CD4-positive, alpha-beta T cell treated with Interleukin-4 for 1 hour (primary cell): ENCODE data around the gene SLC9A9.
"Not testable (repeated sequence)": the region's sequence is repeated elsewhere in the genome, so short reads cannot be mapped to it uniquely, and the experiment has no call there.

Experiments
- DNase-seq, 2 donors: peaks; one replicate each; pipeline ENCODE4 v3.0.0-alpha.2; 2020 to 2022

The SLC9A9 gene

DNA sequence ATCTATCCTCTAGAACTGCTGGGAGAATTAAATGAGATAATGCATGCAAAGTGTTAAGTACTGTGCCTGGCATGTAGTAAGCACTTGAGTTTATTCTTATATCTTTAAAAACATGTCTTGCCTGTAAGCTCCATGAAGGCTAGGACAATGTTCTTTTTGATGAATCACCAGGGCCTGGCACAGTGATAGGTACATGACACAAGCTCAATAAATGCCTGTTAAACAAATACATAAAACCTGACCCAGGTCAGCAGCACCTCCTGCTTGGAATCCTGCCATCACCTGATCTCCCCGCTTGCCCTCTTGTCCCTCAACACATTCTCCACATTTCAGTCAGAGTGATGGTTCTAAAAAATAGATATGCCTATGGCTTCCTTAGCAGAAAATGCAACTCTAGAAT is 541.9 kb downstream of the SLC9A9 start:
- no peak for DNase-seq

DNA sequence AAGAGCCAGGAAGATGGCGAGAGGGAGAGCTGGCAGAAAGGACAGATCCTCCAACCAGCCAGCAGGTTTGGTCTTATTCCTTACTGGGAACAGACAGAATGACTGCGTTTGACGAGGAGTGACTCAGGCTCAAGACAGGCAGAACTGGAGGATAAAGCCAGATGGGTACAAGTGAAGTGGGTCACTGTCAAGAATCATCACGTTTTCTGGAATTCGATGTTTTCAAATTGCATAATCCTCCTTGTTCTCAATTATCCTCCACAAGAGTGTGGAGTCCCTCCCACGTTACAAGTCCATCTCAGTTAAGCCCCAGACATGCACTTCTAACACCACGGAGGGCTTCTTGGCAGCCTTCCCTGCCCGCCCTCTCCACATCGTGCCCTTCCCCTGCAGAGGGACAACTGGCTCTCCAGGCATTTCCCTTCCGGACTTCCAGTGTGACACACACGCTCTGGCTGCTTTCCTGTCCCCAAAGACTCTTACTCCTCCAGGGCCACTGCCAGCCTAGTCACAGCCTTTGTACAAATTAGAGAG is 545.6 kb downstream of the SLC9A9 start:
- no peak for DNase-seq

DNA sequence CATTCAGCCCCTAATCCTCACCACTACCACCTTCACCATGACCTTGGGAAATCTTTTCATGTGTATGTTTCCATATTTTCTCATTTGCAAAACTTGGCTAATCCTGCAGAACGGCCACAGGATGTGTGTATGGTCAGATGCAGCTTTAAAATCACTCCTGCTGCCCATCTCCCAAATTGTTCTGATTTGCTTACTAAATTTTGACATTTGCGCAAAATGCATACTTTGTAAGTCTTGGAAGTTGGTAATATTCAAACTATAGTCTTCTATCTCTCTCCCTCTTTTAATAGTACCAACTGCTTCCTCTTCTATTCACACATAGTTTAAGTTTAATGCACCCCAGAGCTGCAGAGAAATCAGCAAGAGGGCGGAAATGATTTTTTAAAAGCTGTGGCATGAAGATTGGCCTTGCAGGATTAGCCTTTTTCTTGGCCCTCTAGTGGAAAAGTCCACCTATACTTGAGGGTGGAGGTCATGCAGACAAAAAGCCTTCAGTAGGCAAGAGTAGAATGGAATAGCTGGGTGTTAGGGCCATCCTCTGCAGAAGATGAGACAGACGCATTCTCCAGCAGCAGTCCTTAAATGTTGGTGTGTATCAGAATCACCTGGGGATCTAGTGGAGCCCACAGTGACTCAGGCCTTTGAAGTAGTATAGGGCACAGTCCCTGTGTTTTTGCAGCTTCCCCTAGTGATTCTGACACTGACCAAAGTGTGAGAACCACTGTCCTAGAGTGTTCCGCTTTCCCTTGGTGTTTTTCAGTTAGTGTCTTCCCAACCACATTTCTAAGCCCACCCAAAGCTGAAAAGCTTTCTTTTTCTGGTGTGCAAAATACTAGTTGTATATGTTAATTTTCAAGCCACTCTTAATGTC is 547.0 kb downstream of the SLC9A9 start:
- DNase-seq = no peak

DNA sequence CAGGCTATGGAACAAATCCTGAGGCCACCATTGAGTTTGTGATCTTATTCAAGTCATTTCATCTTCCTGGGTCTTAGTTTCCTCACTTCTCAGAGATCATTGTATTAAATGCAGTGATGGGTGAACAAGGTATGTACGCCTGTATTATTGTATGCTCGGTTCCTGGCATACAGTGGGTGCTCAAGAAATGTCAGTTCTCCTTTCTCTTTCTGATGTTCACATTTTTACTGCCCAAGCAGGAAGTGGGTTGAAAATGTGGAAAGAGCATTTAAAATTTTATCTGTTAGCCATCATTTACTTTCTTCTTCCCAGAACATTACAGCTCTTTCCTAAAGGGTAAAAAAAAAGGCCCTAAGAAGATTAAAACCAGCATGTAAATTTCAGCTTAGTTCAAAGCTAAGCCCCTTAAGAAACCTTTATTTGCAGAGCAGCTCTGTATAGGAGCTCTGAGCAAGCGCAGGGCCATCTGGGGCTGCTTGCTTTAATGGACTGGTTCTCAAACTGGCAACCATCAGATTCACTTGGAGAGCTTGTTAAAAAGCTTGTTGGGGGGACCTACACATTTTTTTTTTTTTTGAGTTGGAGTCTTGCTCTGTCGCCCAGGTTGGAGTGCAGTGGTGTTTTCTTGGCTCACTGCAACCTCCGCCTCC is 549.3 kb downstream of the SLC9A9 start:
- no peak for DNase-seq

DNA sequence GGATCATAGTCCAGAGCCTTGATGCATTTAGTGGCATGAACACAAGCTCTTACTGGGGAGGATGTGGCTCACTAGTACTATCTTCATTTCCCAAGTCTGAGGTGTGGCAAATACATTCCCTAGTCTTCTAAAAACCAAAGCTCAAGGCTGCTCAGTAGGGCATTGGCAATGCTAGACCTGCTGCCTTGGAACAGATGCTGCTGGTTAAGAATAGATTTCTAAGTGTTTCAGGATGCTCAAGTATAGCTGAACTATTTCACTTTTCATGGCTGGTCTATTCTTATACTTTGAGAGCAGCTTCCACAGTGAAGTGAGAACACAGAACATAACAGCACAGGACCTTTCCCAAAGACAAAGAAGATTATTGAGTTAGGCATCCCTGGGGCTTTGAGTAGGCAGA is 549.9 kb downstream of the SLC9A9 start:
- DNase-seq = no peak

DNA sequence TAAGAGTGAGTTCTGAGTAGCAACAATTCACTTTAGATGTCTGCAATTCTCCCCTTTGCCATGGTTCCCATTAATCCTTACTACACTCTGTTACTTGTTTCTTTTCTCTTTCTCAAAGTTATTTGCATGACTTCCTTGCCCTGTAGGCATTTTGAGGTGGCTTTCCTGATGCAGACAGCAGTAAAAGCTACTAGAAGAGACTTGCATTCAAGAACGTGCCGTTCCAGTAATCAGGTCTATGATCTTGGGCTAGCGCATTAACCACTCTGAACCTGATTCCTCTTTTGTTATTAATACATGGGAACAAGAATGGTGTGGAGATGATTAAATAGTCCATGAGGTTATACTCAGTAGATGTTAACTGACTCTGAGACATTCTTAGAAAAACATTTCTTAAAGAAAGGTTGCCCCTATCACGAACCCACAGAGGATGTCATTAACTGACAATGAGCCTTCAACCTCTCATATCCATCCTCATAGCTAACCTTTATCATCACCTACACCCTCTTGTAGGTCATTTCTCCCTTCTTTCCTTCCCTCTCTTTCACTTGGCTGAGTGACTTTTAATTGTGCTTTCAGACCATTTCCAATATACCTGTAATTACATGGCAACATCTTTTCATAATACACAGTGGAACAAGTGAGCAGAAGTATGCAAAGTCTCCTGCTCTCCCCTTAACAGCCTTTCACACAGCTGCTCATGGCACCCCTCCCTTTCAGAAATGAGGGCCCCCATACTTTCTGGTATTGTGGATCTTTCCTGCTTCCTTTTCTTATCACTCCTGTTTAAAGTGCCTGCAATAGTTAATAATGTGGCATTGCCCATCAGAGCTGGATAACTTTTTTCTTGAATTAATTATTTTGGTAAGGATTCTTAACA is 552.8 kb downstream of the SLC9A9 start:
- no peak for DNase-seq

DNA sequence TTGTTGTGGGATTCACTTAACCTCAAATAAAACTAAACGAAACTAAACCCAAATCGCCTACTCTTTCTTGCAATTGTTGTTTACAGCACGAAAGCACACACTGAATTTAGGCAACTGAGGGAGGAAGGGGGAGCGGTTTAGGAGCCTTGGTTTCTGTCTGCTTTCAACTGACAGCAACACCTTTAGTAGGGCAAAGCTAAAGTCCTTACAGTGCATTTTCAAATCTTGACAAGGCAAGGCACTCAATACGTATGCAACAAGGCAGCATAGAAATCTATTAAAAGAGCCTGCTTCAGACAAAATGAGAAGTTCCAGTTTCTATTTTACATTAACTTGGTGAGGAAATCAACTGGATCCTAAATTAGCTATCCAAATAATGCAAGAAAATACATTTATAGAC is 554.1 kb downstream of the SLC9A9 start:
- no peak for DNase-seq

DNA sequence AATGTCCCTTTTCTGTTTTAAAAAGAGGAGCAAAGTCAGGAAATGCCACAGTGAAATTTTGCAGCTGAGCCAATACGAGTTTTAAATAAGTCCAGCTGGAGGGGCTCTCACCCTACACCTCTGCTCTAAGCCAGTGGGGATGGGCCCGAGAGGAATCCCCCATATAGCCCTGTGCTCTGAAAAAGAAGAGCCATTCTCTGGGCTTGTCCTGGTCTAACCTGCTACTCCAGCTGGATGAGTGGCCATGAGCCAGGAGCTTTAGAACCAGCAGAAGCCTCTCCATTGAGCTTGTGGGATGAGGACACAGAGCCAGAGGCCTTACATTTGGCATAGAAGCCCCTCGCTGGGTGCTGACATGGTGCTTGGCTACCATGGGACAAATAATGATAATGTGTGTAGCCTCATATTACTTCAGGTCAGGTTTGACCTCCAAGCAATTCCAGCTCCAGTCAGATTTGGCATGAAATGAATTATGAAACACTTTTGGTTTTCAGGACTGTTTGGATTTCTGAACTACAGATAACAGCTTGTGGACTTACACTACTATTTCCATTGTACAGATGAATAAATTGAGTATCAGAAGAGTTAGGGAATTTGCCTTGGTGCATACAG is 556.3 kb downstream of the SLC9A9 start:
- no peak for DNase-seq

DNA sequence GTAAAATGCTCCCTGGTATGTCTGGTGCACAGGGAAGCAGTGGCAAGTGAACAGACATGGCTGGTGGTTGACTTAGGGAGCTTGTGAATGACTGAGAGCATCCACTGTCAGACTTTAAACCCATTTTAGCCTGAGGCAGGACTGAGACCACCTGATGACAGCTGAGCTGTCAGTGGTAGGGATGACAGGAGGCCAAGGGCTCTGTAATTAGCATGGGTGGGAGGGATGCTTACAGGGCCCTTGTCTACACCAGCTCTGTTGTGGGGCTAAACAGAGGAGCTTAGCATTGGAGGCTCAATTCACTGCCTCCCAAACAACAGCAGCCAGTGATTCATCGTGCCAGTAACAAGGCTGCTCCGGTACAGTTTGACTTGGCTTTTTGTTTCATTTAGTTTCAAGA is 559.3 kb downstream of the SLC9A9 start:
- DNase-seq = no peak

DNA sequence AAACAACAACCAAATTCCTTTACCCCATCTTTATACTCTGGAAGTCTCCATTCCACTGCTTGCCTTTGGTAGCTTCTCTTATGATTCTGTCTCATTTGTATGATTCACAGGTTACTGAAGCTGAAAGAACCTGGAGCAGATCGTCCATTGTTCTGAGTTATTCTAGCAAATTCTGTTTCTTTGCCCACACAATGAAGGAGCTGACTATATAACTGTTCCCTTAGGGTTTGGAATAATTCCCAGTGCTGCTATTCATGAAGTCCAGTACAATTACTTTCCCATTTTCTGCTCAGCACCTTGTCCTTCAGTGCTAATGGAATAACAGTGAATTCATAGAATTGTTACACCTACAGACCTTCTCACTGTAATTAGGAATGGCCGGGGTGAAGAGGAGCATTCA is 560.9 kb downstream of the SLC9A9 start:
- no peak for DNase-seq

DNA sequence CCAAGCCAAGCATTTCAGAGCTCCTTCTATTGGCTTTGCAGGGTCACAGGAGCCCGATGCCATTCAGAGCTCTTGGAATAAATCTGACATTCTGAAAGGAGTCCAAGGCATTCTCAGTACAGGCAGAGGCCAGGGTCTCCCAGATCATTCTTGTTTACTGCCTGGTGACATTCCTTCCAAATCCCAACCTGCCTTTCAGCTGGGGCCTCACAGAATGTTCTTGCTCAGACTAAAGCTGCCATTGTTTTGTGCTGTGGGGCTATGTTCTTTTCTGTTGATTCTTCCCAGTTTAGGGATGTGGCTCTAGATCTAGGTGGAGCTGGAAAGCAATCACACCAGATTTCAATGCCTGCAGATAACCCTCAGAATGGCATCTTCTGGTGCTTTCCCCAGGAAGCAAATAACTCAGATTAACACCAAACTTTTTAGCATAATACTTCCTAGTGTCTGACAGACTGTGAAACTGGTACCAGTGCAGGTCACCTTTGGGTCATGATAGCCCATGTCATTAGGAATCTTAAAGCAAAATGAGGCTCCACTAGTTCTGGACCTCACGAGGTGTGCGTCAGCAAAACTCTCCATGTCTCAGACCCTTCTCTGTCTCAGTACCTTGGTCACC is 561.8 kb downstream of the SLC9A9 start:
- no peak for DNase-seq

DNA sequence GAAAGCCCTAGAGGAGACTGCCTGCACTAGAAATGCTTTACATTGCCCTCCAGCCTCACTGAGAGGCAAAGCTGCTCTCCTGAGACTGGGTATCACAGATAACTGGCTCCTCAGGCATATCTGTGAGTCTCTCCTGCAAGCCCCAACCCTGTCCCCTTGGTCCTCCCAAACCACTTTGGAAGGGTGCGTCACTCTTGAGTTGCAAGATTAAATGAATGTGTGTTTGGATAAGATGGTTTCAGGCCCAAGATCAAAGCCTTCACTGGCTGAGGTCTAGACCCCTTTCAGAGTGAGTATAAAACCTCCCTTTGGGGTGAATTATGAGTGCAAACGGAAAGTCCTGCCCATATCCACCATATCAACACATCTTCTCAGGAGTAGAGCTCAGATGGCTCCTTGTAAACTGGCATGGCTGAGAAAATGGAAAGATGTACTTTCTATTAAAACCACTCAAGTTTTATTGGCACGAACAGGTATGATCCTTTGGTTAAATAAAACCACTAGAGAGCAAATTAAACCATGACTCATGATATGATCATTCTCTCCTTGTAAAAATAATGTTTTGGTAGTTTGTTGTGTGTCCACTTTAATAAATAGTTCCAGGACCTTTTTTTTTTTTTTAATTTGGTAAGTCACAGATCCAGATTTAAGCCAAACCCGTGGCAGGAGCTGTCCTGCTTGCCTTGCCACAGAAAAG is 564.7 kb downstream of the SLC9A9 start:
- no peak for DNase-seq

DNA sequence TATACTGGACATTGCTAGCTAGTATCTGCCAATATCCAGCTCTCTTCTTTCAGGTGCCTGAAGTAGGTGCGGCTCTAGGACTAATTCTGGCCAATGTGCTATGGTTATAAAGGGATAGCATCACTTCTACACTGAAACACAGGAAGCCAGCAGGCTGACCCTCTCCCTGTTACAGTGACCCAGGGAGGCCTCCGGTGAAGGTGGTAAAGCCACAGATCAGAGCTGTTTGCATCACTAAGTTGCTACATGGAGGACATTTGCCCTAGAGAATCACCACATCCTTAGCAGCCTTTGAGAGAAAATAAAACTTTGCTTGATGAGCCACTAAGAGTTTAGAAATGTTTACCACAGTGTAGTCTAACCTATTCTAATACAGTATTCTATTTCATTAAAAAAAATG is 567.3 kb downstream of the SLC9A9 start:
- peak in 1 of 2 donors; percentile 15 for DNase-seq

DNA sequence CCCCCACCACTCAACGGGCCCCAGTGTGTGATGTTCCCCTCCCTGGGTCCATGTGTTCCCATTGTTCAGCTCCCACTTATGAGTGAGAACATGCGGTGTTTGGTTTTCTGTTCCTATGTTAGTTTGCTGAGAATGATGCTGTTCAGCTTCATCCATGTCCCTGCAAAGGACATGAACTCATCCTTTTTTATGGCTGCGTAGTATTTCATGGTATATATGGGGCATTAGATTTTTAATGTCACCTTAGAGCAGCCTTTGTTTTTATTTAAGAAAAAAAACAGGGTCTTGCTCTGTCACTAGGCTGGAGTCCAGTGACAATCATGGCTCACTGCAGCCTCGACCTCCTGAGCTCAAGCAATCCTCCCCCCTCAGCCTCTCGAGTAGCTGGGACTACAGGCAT is 568.7 kb downstream of the SLC9A9 start:
- DNase-seq = not testable (repeated sequence)

DNA sequence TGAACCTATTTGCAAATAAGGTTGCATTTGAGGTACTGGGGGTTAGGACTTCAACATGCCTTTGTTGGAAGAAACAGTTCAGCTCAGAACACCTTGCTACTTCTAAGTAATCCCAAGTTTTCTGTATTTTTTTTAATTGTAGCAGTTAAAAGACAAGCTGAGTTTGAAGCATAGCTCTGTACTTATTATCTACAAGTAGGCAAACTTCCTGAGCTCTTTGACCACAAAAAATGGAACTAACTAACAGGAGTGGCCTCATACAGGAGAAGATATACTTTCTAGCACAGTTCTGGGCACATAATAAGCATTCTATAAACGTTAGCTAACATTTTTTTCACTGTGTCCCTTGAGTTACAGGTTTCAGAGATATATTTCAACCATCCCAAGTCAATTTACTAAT is 569.5 kb downstream of the SLC9A9 start:
- no peak for DNase-seq

DNA sequence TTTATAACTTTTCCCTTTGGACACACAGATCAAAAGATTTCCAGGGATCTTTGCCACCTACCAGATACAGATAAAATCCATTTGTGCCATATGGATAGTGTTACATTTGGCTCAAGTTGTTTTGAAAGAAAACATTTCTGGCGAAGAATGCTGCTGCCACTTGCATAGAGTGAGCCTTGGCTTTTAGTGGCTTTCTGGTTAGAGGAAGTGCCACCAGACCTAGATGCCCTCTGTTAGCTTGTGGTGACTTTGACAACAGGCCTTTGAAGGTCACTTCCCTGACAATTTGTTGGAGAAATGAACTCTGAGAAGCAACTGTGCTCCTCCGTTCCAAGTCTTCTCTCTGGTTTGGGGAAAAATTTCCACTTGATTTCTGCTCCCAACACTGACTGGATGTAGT is 570.7 kb downstream of the SLC9A9 start:
- no peak for DNase-seq

DNA sequence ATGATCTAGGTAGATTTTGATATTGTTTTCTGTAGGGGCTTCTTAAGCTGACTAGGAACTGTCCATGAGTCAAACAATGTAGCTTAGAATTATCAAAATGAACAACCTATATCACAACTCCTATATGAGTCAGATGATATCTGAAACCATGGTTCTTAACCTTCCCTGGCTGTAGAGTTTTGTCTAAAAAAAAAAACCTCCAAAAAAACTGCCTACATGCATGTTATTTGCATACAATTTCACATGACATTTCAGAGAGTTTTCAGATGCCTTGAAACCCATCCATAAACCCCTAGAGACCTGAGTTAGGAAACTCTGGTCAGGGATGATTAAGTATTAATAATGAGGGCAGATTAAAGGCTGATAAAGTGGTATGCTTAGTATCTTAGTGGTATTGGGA is 571.7 kb downstream of the SLC9A9 start:
- DNase-seq = no peak

DNA sequence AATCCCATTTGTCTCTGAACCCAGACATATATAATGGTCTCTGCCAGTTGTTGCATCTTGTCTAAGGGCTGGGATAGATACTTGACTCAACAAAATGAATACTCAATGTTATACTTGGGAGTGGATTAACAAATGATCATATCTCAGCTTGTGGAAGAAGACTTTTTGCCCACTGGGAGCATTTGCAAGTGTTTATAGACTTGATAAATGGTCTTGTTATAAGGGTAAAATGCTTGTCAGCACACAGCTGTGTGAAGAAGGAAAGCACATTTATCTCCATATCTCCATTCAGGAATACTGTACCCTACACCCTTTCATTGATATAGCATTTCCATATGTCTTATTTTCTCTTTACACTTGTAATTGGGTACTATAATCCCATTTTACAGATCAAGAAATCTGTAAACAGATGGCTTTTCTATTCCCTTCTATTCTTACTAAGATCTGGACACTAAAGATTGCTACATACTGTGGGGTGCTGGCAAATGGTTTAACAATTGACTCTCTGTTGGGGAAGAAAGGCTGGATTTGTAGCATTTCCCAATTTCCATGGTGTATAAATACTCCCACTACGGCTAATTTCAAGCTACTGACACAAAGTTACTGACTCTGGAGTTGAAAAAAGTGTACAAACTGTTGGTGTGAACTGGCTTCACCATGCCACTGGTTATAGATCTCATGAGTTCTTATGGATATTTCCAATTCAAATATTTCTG is 574.1 kb downstream of the SLC9A9 start:
- DNase-seq = no peak

DNA sequence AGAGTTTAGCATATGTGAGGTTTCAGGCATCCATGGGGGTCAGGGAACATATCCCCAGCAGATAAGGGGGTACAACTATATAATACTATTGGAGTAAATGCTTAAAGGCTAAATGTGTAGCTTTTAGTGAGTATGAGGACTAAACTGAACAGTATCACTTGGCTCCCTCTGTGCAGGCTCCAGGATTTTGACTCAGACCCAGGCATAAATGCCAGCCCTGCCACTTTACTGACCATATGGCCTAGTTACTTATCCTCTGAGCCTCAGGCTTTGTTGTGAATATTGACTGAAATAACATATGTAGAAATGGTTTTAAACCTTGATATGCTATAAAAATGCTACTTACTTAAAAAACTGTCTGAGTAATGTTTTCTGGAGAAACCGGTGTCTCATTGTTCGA is 577.1 kb downstream of the SLC9A9 start:
- DNase-seq = no peak

DNA sequence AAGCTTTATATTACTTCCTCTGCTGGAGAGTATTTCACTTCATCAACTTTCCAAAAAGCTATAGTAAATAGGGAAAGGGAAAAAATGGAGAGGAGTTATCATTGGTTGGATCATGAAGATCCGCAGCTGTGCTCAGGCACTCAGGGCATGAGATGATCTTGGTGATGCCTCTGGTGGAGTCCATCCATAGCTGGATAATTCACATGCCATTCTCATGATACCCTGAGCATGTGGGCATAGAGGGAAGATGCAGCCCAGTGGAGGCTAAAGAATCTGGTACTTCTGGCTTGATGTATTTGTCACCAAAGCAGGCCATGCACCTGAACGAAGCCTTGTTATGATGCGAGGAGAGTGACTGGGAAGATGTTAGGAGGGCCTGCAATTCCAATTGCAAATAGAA is 578.5 kb downstream of the SLC9A9 start:
- DNase-seq = no peak

DNA sequence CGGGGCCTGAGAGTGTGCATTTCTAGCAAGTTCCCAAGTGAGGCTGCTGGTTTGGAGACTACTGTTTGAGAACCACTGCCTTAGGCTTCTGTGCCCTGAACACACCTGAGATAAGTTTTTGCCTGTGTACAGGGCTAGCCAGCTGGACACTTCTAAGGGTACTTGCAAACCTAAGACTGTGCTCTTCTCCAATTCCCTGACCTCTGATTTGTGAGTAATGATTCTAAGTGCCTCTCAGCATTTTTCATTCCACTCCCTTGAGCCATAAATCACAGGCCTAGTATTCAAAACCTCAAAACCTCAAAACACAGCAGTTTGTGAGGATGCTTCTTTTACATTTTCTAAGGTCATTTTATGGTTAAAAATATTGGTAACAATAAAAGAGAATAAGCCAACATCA is 580.3 kb downstream of the SLC9A9 start:
- DNase-seq = no peak
